Measurements from ENCODE around the gene LCLAT1.
A peak's percentile ranks its signal among the peaks of the same experiment; 100 is the strongest.

The LCLAT1 gene

GRCh38 chr2:30684996-30685395, 237.9 kb downstream of the LCLAT1 start:
- Histone ChIP-seq H2AFZ (ENCODE audit: low read depth, low read length, severe bottlenecking) (no peak overlapping the region), H3K79me2 (ENCODE audit: insufficient read depth, low read length) (no peaks in the 10 kb centered on the region), H3K36me3 (ENCODE audit: low read length) (no peaks in the 10 kb centered on the region), H3K4me3 (ENCODE audit: insufficient read depth, low read length, poor library complexity, severe bottlenecking) (no peak overlapping the region), H3K4me2 (ENCODE audit: low read depth, low read length, poor library complexity, severe bottlenecking) (no peak overlapping the region), H3K9me3 (ENCODE audit: insufficient read depth, low read length) (no peaks in the 10 kb centered on the region), H3K9ac (ENCODE audit: low read length) (no peak overlapping the region), H3K9me2 (replicated peaks; ENCODE audit: insufficient read depth, low read length) (no peaks in the 10 kb centered on the region), H3K27me3 (ENCODE audit: low read length) (no peaks in the 10 kb centered on the region), H3F3A (ENCODE audit: insufficient read depth) (no peaks in the 10 kb centered on the region), H4K20me1 (ENCODE audit: low read depth, low read length) (no peaks in the 10 kb centered on the region), H3K27ac (ENCODE audit: low read depth, low read length) (no peak overlapping the region)
- TF ChIP-seq CTCF (IDR thresholded peaks at IDR 0.05; ENCODE audit: insufficient read depth, low read length, poor library complexity, severe bottlenecking) (no peak), EZH2phosphoT487 (conservative IDR thresholded peaks at IDR 0.05; ENCODE audit: low read length) (no peak)

- Histone ChIP-seq H4K20me1 (ENCODE audit: low read depth, low read length) (no peaks in the 10 kb centered on the region), H3K9ac (ENCODE audit: low read length) (no peak overlapping the region), H3K27me3 (ENCODE audit: low read length) (no peaks in the 10 kb centered on the region), H3K9me3 (ENCODE audit: insufficient read depth, low read length) (no peaks in the 10 kb centered on the region), H3F3A (ENCODE audit: insufficient read depth) (no peaks in the 10 kb centered on the region), H3K9me2 (replicated peaks; ENCODE audit: insufficient read depth, low read length) (no peaks in the 10 kb centered on the region), H3K36me3 (ENCODE audit: low read length) (no peaks in the 10 kb centered on the region), H3K27ac (ENCODE audit: low read depth, low read length) (no peak overlapping the region), H3K79me2 (ENCODE audit: insufficient read depth, low read length) (no peaks in the 10 kb centered on the region), H3K4me2 (ENCODE audit: low read depth, low read length, poor library complexity, severe bottlenecking) (no peak overlapping the region), H2AFZ (ENCODE audit: low read depth, low read length, severe bottlenecking) (no peak overlapping the region), H3K4me3 (ENCODE audit: insufficient read depth, low read length, poor library complexity, severe bottlenecking) (no peak overlapping the region)
- no peak for TF ChIP-seq EZH2phosphoT487 (conservative IDR thresholded peaks at IDR 0.05; ENCODE audit: low read length)
- TF ChIP-seq CTCF (IDR thresholded peaks at IDR 0.05; ENCODE audit: insufficient read depth, low read length, poor library complexity, severe bottlenecking): peak; percentile 10
Observed at GRCh38 chr2:30686000-30686399, 239.0 kb downstream of the LCLAT1 start.

- Histone ChIP-seq H2AFZ (ENCODE audit: low read depth, low read length, severe bottlenecking) (no peak overlapping the region), H3K27me3 (ENCODE audit: low read length) (no peaks in the 10 kb centered on the region), H4K20me1 (ENCODE audit: low read depth, low read length) (no peaks in the 10 kb centered on the region), H3K9ac (ENCODE audit: low read length) (no peak overlapping the region), H3K4me2 (ENCODE audit: low read depth, low read length, poor library complexity, severe bottlenecking) (no peak overlapping the region), H3K79me2 (ENCODE audit: insufficient read depth, low read length) (no peaks in the 10 kb centered on the region), H3F3A (ENCODE audit: insufficient read depth) (no peaks in the 10 kb centered on the region), H3K4me3 (ENCODE audit: insufficient read depth, low read length, poor library complexity, severe bottlenecking) (no peak overlapping the region), H3K9me3 (ENCODE audit: insufficient read depth, low read length) (no peaks in the 10 kb centered on the region), H3K27ac (ENCODE audit: low read depth, low read length) (no peak overlapping the region), H3K9me2 (replicated peaks; ENCODE audit: insufficient read depth, low read length) (no peaks in the 10 kb centered on the region), H3K36me3 (ENCODE audit: low read length) (no peaks in the 10 kb centered on the region)
- no peak for TF ChIP-seq CTCF (IDR thresholded peaks at IDR 0.05; ENCODE audit: insufficient read depth, low read length, poor library complexity, severe bottlenecking)
- TF ChIP-seq EZH2phosphoT487 (conservative IDR thresholded peaks at IDR 0.05; ENCODE audit: low read length): no peak
Observed at GRCh38 chr2:30686669-30687068, 239.6 kb downstream of the LCLAT1 start.
